Endothelial cell of umbilical vein (primary cell): Measurements from ENCODE around the gene TRPC4AP. TPM values are rescaled to one million over a fixed set of nuclear protein-coding genes. Genes with fewer than 3 reads are reported as not detected.

Experiments used
- BruUV-seq: library from RNA; stranded (reverse); fragments of 400-500 nt; replicated peaks from 2 replicates; lab custom pipeline; 2021; lab: Mats Ljungman, UMichigan
- CTCF ChIA-PET: fragments of 300-600, 350-600 bp; sonication (Branson Sonifier 250); formaldehyde crosslinking; loops from one replicate; lab custom pipeline; 2021; ENCODE audit warnings: antibody characterized with exemption, inconsistent platforms; lab: Charles Lee
- POLR2A ChIA-PET: fragments of 300-600, 350-600 bp; sonication (Branson Sonifier 250); formaldehyde crosslinking; loops from one replicate; lab custom pipeline; 2021; ENCODE audit warnings: antibody characterized with exemption, inconsistent platforms; lab: Charles Lee
- DNase-seq: peaks from one replicate; pipeline ENCODE4 v3.0.0-alpha.2; 2011; ENCODE audit warnings: low read depth, low spot score
- FAIRE-seq: peaks from 2 replicates; lab custom pipeline; 2011; peaks lifted over from hg19 to GRCh38; lab: Jason Lieb, UNC
- H2AFZ ChIP-seq: 2 replicates; pipeline ENCODE4 v1.6.0; 2012; ENCODE audit warnings: low read depth, low read length, control low read depth, inconsistent platforms
- H3K27ac ChIP-seq: 2 replicates; pipeline ENCODE4 v1.5.1; 2011; ENCODE audit warnings: low read depth, mild to moderate bottlenecking, control low read depth, low read length, moderate library complexity; ENCODE audit not compliant: insufficient read depth
- H3K27me3 ChIP-seq, 2 experiments: 2 replicates each; pipeline versions ENCODE4 v1.6.0 to v1.6.1; 2011; ENCODE audit warnings: low read length in 2 of 2, mixed read lengths in 1 of 2; ENCODE audit not compliant: control insufficient read depth in 2 of 2, insufficient read depth in 2 of 2
- H3K36me3 ChIP-seq, 2 experiments: 2 replicates in 1 of 2; 3 replicates in 1 of 2; pipeline ENCODE4 v1.5.1; 2011; ENCODE audit warnings: low read length in 2 of 2, mild to moderate bottlenecking in 1 of 2, moderate library complexity in 1 of 2; ENCODE audit not compliant: control insufficient read depth in 2 of 2, insufficient read depth in 2 of 2; ENCODE audit errors: extremely low read depth in 1 of 2
- H3K4me1 ChIP-seq: 3 replicates; pipeline ENCODE4 v1.5.1; 2011; ENCODE audit warnings: mild to moderate bottlenecking, low read length; ENCODE audit not compliant: control insufficient read depth, insufficient read depth; ENCODE audit errors: extremely low read depth
- H3K4me2 ChIP-seq: 2 replicates; pipeline ENCODE4 v1.6.1; 2011; ENCODE audit warnings: low read length, control low read depth, mixed read lengths; ENCODE audit not compliant: insufficient read depth
- H3K4me3 ChIP-seq, 3 experiments: fragments of 200-600 bp in 1 of 3; sonication (generic), shearing (Covaris generic) in 1 of 3; replicated peaks in 1 of 3; 2 replicates each; pipeline ENCODE4 v1.5.1; 2011 to 2016; ENCODE audit warnings: control low read depth in 3 of 3, low read length in 3 of 3, mild to moderate bottlenecking in 2 of 3, inconsistent platforms in 1 of 3, low read depth in 1 of 3, moderate library complexity in 1 of 3; ENCODE audit not compliant: insufficient read depth in 1 of 3
- H3K79me2 ChIP-seq: 2 replicates; pipeline ENCODE4 v1.6.0; 2012; ENCODE audit warnings: low read length, inconsistent platforms; ENCODE audit not compliant: control insufficient read depth, insufficient read depth
- H3K9ac ChIP-seq: replicated peaks from 2 replicates; pipeline ENCODE3; 2011; ENCODE audit warnings: low read length, control low read depth; ENCODE audit not compliant: insufficient read depth; ENCODE audit errors: extremely low read depth
- H3K9me1 ChIP-seq: replicated peaks from 3 replicates; pipeline ENCODE4 v1.6.0; 2011; ENCODE audit warnings: mild to moderate bottlenecking, low read length; ENCODE audit not compliant: control insufficient read depth, insufficient read depth; ENCODE audit errors: extremely low read depth
- H3K9me3 ChIP-seq: replicated peaks from 2 replicates; pipeline ENCODE4 v1.5.1; 2012; ENCODE audit warnings: low read length, inconsistent platforms; ENCODE audit not compliant: control insufficient read depth, insufficient read depth
- H4K20me1 ChIP-seq: replicated peaks from 2 replicates; pipeline ENCODE3; 2011; ENCODE audit warnings: mild to moderate bottlenecking, low read length; ENCODE audit not compliant: control insufficient read depth, insufficient read depth; ENCODE audit errors: extremely low read depth
- CTCF ChIP-seq, 2 donors: IDR thresholded peaks; 1 replicate in 1 of 2; 2 replicates in 1 of 2; pipeline ENCODE4 v1.5.1; 2011; ENCODE audit warnings: low read length in 2 of 2, mild to moderate bottlenecking in 2 of 2, moderate library complexity in 2 of 2, control low read depth in 1 of 2, inconsistent platforms in 1 of 2, low read depth in 1 of 2; ENCODE audit not compliant: insufficient read depth in 1 of 2; ENCODE audit errors: extremely low read depth in 1 of 2
- EZH2 ChIP-seq: IDR thresholded peaks from 2 replicates; pipeline ENCODE4 v1.6.1; 2012; ENCODE audit warnings: borderline replicate concordance, low read depth, mild to moderate bottlenecking, moderate library complexity, low read length, inconsistent platforms; ENCODE audit not compliant: severe bottlenecking
- FOS ChIP-seq: IDR thresholded peaks from 2 replicates; pipeline ENCODE4 v1.6.1; 2011; ENCODE audit warnings: mild to moderate bottlenecking, low read length, moderate library complexity, borderline replicate concordance; ENCODE audit not compliant: insufficient read depth
- GATA2 ChIP-seq: IDR thresholded peaks from 2 replicates; pipeline ENCODE4 v1.7.0; 2011; ENCODE audit warnings: low read depth, mild to moderate bottlenecking, moderate library complexity, mixed read lengths, low read length; ENCODE audit not compliant: insufficient read length, insufficient read depth
- JUN ChIP-seq: IDR thresholded peaks from 2 replicates; pipeline ENCODE4 v1.6.1; 2011; ENCODE audit warnings: borderline replicate concordance, low read depth; ENCODE audit not compliant: insufficient read length, insufficient read depth
- MAX ChIP-seq: IDR thresholded peaks from 2 replicates; pipeline ENCODE4 v1.6.1; 2011; ENCODE audit not compliant: insufficient read depth, insufficient read length
- MYC ChIP-seq: IDR thresholded peaks from one replicate; pipeline ENCODE4 v1.6.1; 2011; ENCODE audit warnings: mild to moderate bottlenecking, low read depth, low read length
- POLR2A ChIP-seq: IDR thresholded peaks from 2 replicates; pipeline ENCODE4 v1.6.1; 2012; ENCODE audit warnings: low read depth, mild to moderate bottlenecking, control low read depth, low read length
- POLR2AphosphoS5 ChIP-seq: IDR thresholded peaks from 2 replicates; pipeline ENCODE4 v1.6.1; 2012; ENCODE audit warnings: low read depth, mild to moderate bottlenecking, control low read depth, low read length, moderate library complexity; ENCODE audit not compliant: insufficient read depth
- dilution Hi-C: fragments of 300-500 bp; cut with MboI; formaldehyde crosslinking; loops from one replicate; pipeline ENCODE4 v1.15.0; 2019; ENCODE audit warnings: low sequenced_read_pairs; ENCODE audit not compliant: extremely low pct_ligation_motif_present
- intact Hi-C: fragments of 100-400 bp; cut with micrococcal nuclease; formaldehyde crosslinking; loops from one replicate; pipeline ENCODE4 v1.10.0; 2022
- polyA plus RNA-seq, 4 experiments: library from polyadenylated mRNA; depleted of rRNA in 3 of 4; stranded (reverse) in 3 of 4; unstranded in 1 of 4; fragments of >200 nt; gene quantifications; 2 replicates each; pipeline versions ENCODE4 v1.2.1 to v1.2.3, GENCODE V29; 2011 to 2012; ENCODE audit warnings: missing spikeins in 1 of 4
- total RNA-seq: library from RNA; stranded (reverse); gene quantifications from 2 replicates; pipeline ENCODE4 v1.2.3, GENCODE V29; 2021

TRPC4AP gene
- total and polyA plus RNA-seq, 2 donors (not counting 3 experiments of a cell fraction or from before 2014, with no cell fraction given) = 89.0 to 103 TPM

- H3K79me2 ChIP-seq = no peaks in the 10 kb centered on the region
- dilution Hi-C loops (no loop called here), intact Hi-C loops (no loop called here)
- no peak overlapping the region for H2AFZ ChIP-seq
- H3K9ac ChIP-seq = no peak overlapping the region
- no peaks in the 10 kb centered on the region for H3K9me1 ChIP-seq
- no peaks in the 10 kb centered on the region for H3K4me1 ChIP-seq
- no peak for TF ChIP-seq GATA2
- no peak for TF ChIP-seq EZH2
- TF ChIP-seq FOS = no peak
- no peak for TF ChIP-seq POLR2A
- no peak for TF ChIP-seq JUN
- no TSS peak for BruUV-seq
- H3K4me3 ChIP-seq = no peak overlapping the region
- H3K36me3 ChIP-seq = no peaks in the 10 kb centered on the region
- H3K4me2 ChIP-seq = no peak overlapping the region
- DNase-seq (no peak), FAIRE-seq (no peak)
- H3K27ac ChIP-seq = no peak overlapping the region
- no peaks in the 10 kb centered on the region for H3K9me3 ChIP-seq
- ChIA-PET CTCF (interaction anchor here (1.0 to 1.5 kb wide), 2 partner anchors 12 to 93 kb away, joined by 3 read pairs; partner anchors contain the start of genes GSS and MYH7B), POLR2A (no interaction called here)
- no peaks in the 10 kb centered on the region for H4K20me1 ChIP-seq
- H3K27me3 ChIP-seq = no peaks in the 10 kb centered on the region
These were observed 125.2 kb downstream of the TRPC4AP start for GRCh38 chr20:34967421-34967820.

GRCh38 chr20:34965051-34965450 lies 127.6 kb downstream of the TRPC4AP start:
- no TSS peak for BruUV-seq
- no peak for TF ChIP-seq MYC
- TF ChIP-seq MAX = no peak
- TF ChIP-seq JUN = no peak
- no peak for TF ChIP-seq CTCF (IDR thresholded peaks at IDR 0.05; ENCODE audit: extremely low read depth in 1 of 2, insufficient read depth in 1 of 2, low read depth in 1 of 2, low read length in 2 of 2)
- no peak for TF ChIP-seq GATA2
- no peak for TF ChIP-seq FOS
- TF ChIP-seq POLR2AphosphoS5 = no peak
- TF ChIP-seq POLR2A = no peak
- no peak for TF ChIP-seq EZH2
- no peaks in the 10 kb centered on the region for H3K79me2 ChIP-seq
- no peaks in the 10 kb centered on the region for H3K36me3 ChIP-seq
- DNase-seq = no peak
- no peak overlapping the region for H3K4me2 ChIP-seq
- POLR2A ChIA-PET = no interaction called here
- H3K4me1 ChIP-seq = no peaks in the 10 kb centered on the region
- no peaks in the 10 kb centered on the region for H3K27me3 ChIP-seq
- no peaks in the 10 kb centered on the region for H4K20me1 ChIP-seq
- no peak for FAIRE-seq
- H3K9me1 ChIP-seq = no peaks in the 10 kb centered on the region
- no peak overlapping the region for H3K27ac ChIP-seq
- dilution Hi-C loops = no loop called here
- intact Hi-C loops = no loop called here
- CTCF ChIA-PET = no interaction called here
- no peaks in the 10 kb centered on the region for H3K9me3 ChIP-seq
- H3K4me3 ChIP-seq = no peak overlapping the region
- H2AFZ ChIP-seq = no peak overlapping the region
- H3K9ac ChIP-seq = no peak overlapping the region
